ENCODE measurements around the gene PLAAT5.
"Not testable (repeated sequence)": the region's sequence is repeated elsewhere in the genome, so short reads cannot be mapped to it uniquely, and the experiment has no call there.

PLAAT5 gene

GRCh38 chr11:63485777-63486176 lies 5.2 kb downstream of the PLAAT5 start:
- no peak for DNase-seq (ENCODE audit: low read depth, low spot score)

- no peak for DNase-seq (ENCODE audit: low read depth, low spot score)
These were observed 10.9 kb downstream of the PLAAT5 start for GRCh38 chr11:63480039-63480438.

DNA sequence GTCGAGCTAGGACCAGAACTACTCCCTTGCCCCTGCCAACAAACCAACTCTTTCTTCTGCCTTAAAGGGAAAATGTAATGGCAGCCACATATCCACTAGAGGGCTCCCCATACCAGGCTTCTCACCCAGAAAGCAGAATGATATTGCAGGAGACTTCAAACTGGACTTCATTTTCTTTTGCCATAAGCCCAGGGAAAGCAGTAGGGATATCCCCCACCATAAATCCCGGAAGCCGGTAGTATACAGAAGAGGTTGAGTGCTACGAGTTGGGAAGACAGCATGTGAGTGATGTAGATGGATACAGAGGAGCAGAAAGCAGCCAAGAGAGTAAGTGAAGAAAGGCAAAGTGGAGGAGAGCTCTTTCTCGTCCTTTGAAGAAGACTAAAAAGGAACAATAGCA lies 12.1 kb downstream of the PLAAT5 start:
- DNase-seq (ENCODE audit: low read depth, low spot score), result no peak

GRCh38 chr11:63476618-63477017 lies 14.3 kb downstream of the PLAAT5 start:
- DNase-seq (ENCODE audit: low read depth, low spot score), result no peak

GRCh38 chr11:63472372-63472771 lies 18.6 kb downstream of the PLAAT5 start:
- DNase-seq (ENCODE audit: low read depth, low spot score), result no peak

DNA sequence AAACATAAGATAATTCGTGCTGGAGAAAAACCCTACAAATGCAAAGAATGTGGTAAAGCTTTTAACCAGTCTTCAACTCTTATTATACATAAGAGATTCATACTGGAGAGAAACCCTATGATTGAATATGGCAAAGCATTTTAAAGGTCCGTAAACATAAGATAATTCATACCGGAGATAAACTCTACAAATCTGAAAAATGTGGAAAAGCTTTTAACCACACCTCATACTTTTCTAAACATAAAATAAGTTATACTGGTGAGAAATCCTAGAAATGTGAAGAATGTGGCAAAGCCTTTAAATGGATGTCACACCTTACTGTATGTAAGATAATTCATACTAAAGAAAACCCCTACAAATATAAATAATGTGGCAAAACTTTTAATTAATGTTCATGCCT lies 20.7 kb downstream of the PLAAT5 start:
- no peak for DNase-seq (ENCODE audit: low read depth, low spot score)

- DNase-seq (ENCODE audit: low read depth, low spot score), result no peak
These were observed 28.8 kb downstream of the PLAAT5 start for GRCh38 chr11:63462137-63462536.

- DNase-seq (ENCODE audit: low read depth, low spot score), result no peak
These were observed 31.4 kb downstream of the PLAAT5 start for GRCh38 chr11:63459586-63459985.

GRCh38 chr11:63448646-63449045 lies 42.3 kb downstream of the PLAAT5 start:
- DNase-seq (ENCODE audit: low read depth, low spot score), result no peak

DNA sequence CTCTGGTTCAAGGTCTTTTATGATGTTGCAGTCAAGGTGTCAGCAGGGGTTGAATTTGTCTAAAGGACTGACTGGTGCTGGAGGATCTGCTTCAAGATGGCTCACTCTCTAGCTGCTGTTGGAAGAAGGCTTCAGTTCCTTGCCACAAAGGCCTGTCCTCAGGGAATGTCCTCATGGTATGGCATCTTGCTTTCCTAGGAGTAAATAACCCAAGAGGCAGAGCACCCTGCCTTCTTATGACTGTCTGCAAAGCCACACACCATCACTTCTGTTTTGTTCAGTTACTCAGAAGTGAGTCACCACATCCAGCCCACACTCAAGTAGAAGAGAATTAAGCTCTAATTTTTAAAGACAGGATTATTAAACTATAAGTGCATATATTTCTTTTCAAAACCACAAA lies 45.2 kb downstream of the PLAAT5 start:
- DNase-seq (ENCODE audit: low read depth, low spot score), result no peak

DNA sequence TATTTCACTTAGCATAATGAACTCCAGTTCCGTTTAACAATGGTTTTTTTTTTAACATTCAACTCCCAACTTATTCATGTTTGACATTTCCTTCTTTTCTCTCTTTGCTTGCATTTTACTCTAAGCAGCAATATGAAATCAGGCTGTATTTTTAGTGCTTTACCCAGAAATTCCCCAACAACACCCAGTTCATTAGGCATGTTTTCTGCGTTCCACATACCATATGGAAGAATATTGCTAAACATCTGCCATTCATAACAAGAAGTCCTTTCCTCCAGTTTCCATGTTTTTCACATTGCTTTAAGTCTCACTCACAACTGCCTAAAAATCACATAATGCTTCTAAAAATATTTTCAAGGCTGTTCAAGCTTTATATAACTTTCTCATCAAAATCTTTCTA lies 45.8 kb downstream of the PLAAT5 start:
- no peak for DNase-seq (ENCODE audit: low read depth, low spot score)

DNA sequence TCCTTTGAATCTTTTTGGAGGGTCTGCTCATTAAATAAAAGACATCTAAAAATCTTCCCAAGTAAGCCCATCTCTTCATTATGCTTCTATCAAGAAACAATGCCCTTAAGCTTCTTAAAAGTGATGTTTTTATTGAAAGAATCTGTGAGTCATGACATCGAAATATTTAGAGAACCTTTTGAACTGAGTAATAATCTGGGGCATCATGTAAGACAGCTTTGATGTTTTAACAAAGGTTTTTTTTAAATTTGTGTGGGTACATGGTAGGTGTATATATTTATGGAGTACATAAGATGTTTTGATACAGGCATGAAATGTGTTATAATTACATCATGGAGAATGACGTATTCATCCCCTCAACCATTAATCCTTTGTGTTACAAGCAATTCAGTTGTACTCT lies 46.8 kb downstream of the PLAAT5 start:
- DNase-seq (ENCODE audit: low read depth, low spot score), result no peak

GRCh38 chr11:63443714-63444113 lies 47.3 kb downstream of the PLAAT5 start:
- DNase-seq (ENCODE audit: low read depth, low spot score), result no peak

GRCh38 chr11:63435831-63436230 lies 55.1 kb downstream of the PLAAT5 start:
- not testable (repeated sequence) for DNase-seq (ENCODE audit: low read depth, low spot score)

DNA sequence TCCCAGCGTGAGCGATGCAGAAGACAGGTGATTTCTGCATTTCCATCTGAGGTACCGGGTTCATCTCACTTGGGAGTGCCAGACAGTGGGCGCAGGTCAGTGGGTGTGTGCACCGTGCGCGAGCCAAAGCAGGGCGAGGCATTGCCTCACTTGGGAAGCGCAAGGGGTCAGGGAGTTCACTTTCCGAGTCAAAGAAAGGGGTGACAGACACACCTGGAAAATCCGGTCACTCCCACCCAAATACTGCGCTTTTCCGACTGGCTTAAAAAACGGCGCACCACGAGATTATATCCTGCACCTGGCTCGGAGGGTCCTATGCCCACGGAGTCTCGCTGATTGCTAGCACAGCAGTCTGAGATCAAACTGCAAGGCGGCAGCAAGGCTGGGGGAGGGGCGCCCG lies 55.6 kb downstream of the PLAAT5 start:
- not testable (repeated sequence) for DNase-seq (ENCODE audit: low read depth, low spot score)

GRCh38 chr11:63430731-63431130 lies 60.2 kb downstream of the PLAAT5 start:
- not testable (repeated sequence) for DNase-seq (ENCODE audit: low read depth, low spot score)

DNA sequence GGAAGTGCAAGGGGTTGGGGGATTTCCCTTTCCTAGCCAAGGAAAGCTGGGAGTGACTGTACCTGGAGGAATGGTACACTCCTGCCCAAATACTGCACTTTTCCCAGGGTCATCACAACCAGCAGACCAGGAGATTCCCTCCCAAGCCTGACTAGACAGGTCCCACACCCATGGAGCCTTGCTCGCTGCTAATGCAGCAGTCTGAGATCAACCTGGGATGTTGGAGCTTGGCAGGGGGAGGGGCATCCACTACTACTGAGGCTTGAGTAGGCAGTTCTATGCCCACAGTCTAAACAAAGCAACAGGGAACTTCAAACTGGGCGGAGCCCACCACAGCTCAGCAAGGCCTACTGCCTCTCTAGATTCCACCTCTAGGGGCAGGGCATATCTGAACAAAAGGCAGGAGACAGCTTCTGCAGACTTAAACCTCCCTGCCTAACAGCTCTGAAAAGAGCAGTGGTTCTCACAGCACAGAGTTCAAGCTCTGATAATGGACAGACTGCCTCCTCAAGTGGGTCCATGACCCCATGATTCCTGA lies 62.9 kb downstream of the PLAAT5 start:
- DNase-seq (ENCODE audit: low read depth, low spot score), result no peak

GRCh38 chr11:63417174-63417852 lies 73.7 kb downstream of the PLAAT5 start:
- no peak for DNase-seq (ENCODE audit: low read depth, low spot score)

All from iPS DF 19.7 (cell line).